Fibroblast of skin of right biceps (primary cell): ENCODE results near the gene CALML3.
"Not testable (repeated sequence)": the region's sequence is repeated elsewhere in the genome, so short reads cannot be mapped to it uniquely, and the experiment has no call there.

Experiments
- DNase-seq: peaks from one replicate; pipeline ENCODE4 v3.0.0-alpha.2; 2013

Gene CALML3

GRCh38 chr10:5559022-5559421, 34.3 kb downstream of the CALML3 start:
- DNase-seq, result not testable (repeated sequence)

- DNase-seq, result peak; percentile 95
Observed at GRCh38 chr10:5559642-5560141, 34.9 kb downstream of the CALML3 start.

- peak; percentile 30 for DNase-seq
Observed at GRCh38 chr10:5560142-5560816, 35.5 kb downstream of the CALML3 start.

DNA sequence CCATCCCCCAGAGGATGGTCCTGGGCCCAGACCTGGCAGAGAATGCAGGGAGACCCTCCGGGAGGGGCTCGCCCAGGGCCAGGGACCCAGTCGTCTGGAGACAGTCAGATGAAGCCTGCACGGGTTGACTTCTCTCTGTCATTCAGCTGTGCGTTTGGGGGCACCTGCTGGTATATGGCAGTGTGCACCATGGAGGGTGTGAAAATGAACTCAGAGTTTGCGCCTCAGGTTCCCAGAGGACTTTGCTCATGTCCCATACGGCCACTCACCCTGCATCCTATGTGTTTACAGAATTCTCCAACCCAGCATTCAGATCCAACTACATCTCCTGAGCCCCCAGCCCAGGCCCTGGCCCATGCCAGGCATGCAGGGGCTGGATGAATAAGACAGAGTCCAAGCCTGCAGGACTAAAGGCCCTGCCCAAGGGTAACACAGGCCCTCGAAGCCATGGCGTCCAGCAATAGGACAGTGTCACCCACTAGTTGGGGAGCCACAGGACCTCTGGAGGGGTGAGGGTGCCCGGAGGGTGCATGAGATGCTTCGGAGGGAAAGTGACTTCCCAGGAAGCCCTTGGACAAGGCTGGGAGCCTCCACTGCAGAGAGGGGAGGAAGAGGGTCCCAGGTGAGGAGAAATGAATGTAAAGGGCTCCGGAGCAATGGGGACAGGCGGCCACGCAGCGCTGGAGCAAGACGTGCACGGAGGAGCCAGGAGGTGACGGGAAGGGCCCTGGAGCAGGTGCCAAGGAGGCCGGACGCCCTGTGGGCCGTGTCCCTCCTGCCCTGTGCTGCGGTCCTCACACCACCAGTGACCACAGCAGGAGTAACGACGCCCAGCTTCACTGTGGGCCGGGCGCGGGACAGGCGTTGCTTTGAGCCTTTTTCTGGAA, 36.3 kb downstream of the CALML3 start:
- DNase-seq, result no peak

DNA sequence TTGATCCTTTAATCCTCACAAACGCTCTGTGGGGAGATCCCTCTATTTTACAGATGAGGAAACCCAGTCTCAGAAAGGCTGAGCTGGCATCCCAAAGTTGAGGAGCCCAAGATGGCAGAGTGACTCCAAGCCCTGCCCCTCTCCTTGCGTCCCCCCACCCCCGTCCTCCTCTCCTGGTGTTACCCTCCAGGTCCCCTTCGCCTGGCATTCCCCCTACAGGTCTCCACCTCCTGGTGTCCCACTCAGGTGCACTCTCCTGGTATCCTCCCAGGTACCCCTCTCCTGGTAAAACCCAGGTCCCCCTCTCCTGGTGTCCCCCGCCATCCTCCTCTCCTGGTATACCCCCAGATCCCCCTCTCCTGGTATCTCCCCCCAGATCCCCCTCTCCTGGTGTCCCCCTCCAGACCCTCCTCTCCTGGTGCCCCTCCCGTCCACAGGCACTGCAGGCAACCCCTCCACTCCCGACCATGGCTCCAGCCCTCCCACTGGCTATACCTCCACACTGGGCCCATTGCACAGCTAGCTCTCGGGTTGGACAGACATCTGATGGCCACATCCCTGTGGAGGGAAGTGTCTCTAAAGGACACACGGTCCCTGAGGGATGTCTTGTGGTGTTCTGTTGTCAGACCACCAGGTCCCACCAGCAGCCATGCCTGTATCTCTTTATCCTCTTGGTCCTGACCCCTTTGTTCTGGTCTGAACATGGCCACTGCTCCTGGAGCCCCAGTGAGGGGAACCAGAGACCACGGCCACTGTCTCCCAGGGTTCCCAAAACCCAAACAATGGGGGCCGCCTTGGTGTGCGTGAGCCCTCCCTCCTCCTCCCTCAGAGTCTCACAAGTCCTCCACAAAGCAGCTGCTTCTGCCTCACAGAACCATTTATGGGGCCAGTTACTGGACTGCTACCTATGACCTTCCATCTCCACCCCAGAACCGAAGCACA, 37.2 kb downstream of the CALML3 start:
- DNase-seq, result no peak

- peak; percentile 35 for DNase-seq
Observed at GRCh38 chr10:5563321-5563961, 38.7 kb downstream of the CALML3 start.

DNA sequence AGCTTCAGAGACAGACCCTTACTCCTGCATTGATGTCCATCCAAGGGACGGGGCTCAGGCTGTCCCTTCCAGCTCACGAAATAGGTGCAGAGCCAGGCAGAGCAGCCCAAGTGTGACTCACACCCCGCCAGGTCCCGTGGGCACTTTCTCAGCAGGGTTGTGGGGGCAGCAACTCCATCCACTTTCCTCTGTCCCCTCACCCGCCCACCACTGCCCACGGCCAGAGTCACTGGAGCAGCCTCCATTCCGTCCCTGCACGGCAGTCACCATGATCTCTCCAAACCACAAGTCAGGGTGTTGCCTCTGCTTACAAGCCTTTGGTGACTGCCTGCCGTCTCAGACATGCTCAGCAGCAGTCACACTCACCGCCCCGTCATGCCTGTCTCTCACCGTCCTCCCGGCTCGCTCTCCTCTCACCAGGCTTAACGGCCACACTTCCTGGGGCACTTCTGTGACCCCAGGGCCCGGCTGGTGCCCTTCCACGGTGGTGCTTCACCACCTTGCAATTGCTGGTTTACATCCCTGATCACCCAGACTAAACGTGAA, 39.3 kb downstream of the CALML3 start:
- DNase-seq, result peak; percentile 77

- no peak for DNase-seq
Observed at GRCh38 chr10:5564537-5565204, 39.9 kb downstream of the CALML3 start.

- DNase-seq, result no peak
Observed at GRCh38 chr10:5565205-5565545, 40.4 kb downstream of the CALML3 start.

GRCh38 chr10:5565671-5566581, 41.2 kb downstream of the CALML3 start:
- peak; percentile 90 for DNase-seq

DNA sequence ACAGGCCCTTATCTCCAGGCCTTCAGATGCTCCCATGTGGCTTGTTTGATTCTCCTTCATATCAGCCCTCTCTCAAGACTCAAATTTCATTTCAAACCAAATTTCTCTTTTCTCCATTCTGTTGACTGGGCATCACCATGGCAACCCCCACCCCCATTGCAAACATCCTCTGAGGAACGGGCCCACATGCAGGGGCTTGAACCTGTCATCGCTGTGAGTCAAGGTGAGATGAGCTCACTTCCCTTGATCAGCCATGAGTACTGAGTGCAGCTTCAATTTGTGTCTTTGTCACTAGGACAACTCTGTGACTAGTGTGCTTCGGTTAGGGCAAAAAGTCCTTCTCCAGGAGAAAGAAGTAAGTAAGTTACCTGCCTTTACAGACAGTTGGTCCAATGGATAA, 41.9 kb downstream of the CALML3 start:
- peak; percentile 75 for DNase-seq

GRCh38 chr10:5567477-5567876, 42.7 kb downstream of the CALML3 start:
- no peak for DNase-seq

DNA sequence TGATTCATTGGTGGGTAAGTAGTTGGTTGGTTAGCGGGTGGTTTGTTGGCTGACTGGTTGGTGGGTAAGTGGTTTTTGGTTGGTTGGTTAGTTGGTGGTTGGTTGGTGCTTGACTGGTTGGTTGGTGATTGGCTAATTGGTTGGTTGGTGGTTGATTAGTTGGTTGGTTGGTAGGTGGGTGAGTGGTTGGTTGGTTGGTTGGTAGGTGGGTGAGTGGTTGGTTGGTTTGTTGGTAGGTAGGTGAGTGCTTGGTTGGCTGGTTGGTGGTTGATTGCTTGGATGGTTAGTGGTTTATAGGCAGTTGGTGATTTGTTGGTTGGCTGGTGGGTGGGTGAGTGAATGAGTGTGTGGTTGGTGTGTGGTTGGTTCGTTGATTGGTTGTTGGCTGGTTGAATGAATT, 44.2 kb downstream of the CALML3 start:
- DNase-seq, result no peak

GRCh38 chr10:5569568-5569967, 44.8 kb downstream of the CALML3 start:
- DNase-seq, result no peak

GRCh38 chr10:5570007-5570655, 45.4 kb downstream of the CALML3 start:
- no peak for DNase-seq

GRCh38 chr10:5570979-5571810, 46.4 kb downstream of the CALML3 start:
- no peak for DNase-seq

DNA sequence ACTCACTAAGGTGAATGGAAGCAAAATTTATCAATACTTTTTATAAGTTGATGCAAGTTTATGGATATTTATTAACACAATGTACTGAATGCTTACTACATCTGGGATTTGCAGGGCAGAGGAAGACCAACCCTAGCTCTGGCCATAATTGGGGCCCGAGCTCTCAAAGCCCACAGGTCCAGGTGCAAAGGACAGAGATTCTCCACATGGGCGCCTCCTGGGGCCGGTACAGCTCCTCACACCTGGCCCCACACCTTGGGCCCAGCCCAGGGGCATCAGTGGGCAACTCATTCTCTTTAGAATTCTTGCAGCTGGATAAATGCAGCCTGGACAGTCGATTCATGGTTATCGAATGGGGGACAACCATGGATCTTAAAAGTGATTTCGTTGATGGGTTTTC, 47.1 kb downstream of the CALML3 start:
- no peak for DNase-seq

DNA sequence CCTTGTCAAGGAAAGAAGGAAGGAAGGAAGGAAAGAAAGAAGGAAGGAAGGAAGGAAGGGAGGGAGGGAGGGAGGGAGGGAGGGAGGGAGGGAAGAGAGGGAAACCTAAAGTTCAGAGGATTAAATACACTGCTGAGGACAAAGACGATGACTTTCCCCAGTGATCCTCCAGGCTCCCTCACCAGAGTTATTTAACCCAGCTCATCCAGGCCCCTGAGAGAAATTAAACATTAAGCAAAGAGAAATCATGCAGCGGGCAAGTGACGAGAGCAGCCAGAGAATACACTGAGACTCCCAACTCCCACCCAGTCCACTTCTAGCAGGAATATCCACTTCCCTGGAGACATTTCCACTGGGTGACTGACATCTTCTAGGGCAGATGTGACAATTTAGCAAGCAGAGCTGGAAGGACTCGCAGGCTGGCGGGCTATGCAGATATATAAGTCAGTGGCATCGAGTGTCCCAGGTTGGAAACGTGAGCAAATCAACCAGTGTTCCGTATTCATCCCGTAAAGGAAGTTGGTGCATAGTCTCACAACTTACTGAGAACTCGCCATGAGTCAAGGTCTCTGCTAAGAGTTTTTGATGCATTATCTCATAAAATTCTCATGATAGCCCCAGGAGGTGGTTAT, 48.7 kb downstream of the CALML3 start:
- no peak for DNase-seq
